Keratinocyte (primary cell): ENCODE data around the gene TOX4. TPM values are rescaled to one million over a fixed set of nuclear protein-coding genes. Genes with fewer than 3 reads are reported as not detected.

Experiments
- DNase-seq: peaks from one replicate; pipeline ENCODE4 v3.0.0-alpha.2; 2011; ENCODE audit warnings: low read depth, missing footprints, low spot score
- FAIRE-seq: peaks from 2 replicates; lab custom pipeline; 2011; peaks lifted over from hg19 to GRCh38; lab: Jason Lieb, UNC
- H2AFZ ChIP-seq: 2 replicates; pipeline ENCODE4 v1.6.0; 2012; ENCODE audit warnings: low read length, control low read depth, inconsistent platforms; ENCODE audit not compliant: control insufficient read depth
- H3K27ac ChIP-seq: 2 replicates; pipeline ENCODE4 v1.5.1; 2011; ENCODE audit warnings: low read length; ENCODE audit not compliant: control insufficient read depth, insufficient read depth
- H3K27me3 ChIP-seq: 3 replicates; pipeline ENCODE4 v1.6.0; 2011; ENCODE audit warnings: low read length; ENCODE audit not compliant: control insufficient read depth, insufficient read depth; ENCODE audit errors: extremely low read depth
- H3K36me3 ChIP-seq, 2 experiments: 2 replicates in 1 of 2; 3 replicates in 1 of 2; pipeline ENCODE4 v1.5.1; 2011; ENCODE audit warnings: low read length in 2 of 2, mild to moderate bottlenecking in 1 of 2; ENCODE audit not compliant: control insufficient read depth in 2 of 2, insufficient read depth in 2 of 2; ENCODE audit errors: extremely low read depth in 1 of 2
- H3K4me1 ChIP-seq: 3 replicates; pipeline ENCODE4 v1.5.1; 2011; ENCODE audit warnings: low read length; ENCODE audit not compliant: control insufficient read depth, insufficient read depth; ENCODE audit errors: extremely low read depth
- H3K4me2 ChIP-seq: 3 replicates; pipeline ENCODE4 v1.6.0; 2011; ENCODE audit warnings: low read depth, low read length; ENCODE audit not compliant: control insufficient read depth, insufficient read depth; ENCODE audit errors: extremely low read depth
- H3K4me3 ChIP-seq, 3 experiments: fragments of 200-600 bp in 1 of 3; sonication (generic) in 1 of 3; 2 replicates in 2 of 3; 3 replicates in 1 of 3; pipeline ENCODE4 v1.5.1; 2011 to 2016; ENCODE audit warnings: low read length in 3 of 3, mild to moderate bottlenecking in 3 of 3, control low read depth in 2 of 3, inconsistent platforms in 1 of 3, low read depth in 1 of 3, mixed read lengths in 1 of 3, mixed run types in 1 of 3, moderate library complexity in 1 of 3; ENCODE audit not compliant: control insufficient read depth in 2 of 3, insufficient read depth in 2 of 3; ENCODE audit errors: extremely low read depth in 1 of 3
- H3K79me2 ChIP-seq: 2 replicates; pipeline ENCODE4 v1.6.0; 2012; ENCODE audit warnings: low read length; ENCODE audit not compliant: control insufficient read depth, insufficient read depth
- H3K9ac ChIP-seq: 3 replicates; pipeline ENCODE4 v1.6.0; 2011; ENCODE audit warnings: low read length; ENCODE audit not compliant: control insufficient read depth, insufficient read depth; ENCODE audit errors: extremely low read depth
- H3K9me1 ChIP-seq: 3 replicates; pipeline ENCODE4 v1.6.0; 2011; ENCODE audit warnings: low read length; ENCODE audit not compliant: control insufficient read depth, insufficient read depth; ENCODE audit errors: extremely low read depth
- H3K9me3 ChIP-seq: 2 replicates; pipeline ENCODE4 v1.5.1; 2012; ENCODE audit warnings: low read depth, low read length; ENCODE audit not compliant: control insufficient read depth
- H4K20me1 ChIP-seq: 3 replicates; pipeline ENCODE4 v1.6.0; 2011; ENCODE audit warnings: low read length; ENCODE audit not compliant: control insufficient read depth, insufficient read depth; ENCODE audit errors: extremely low read depth
- EZH2 ChIP-seq: IDR thresholded peaks from one replicate; pipeline ENCODE4 v1.6.1; 2012; ENCODE audit warnings: inconsistent platforms, mild to moderate bottlenecking, low read length, moderate library complexity
- dilution Hi-C: fragments of 300-500 bp; cut with MboI; formaldehyde crosslinking; loops from one replicate; pipeline ENCODE4 v1.7.0; 2020; ENCODE audit warnings: low sequenced_read_pairs; ENCODE audit not compliant: extremely low pct_ligation_motif_present
- polyA plus RNA-seq, 5 experiments: library from polyadenylated mRNA; depleted of rRNA in 3 of 5; stranded (reverse) in 3 of 5; stranded (forward) in 1 of 5; unstranded in 1 of 5; fragments of >200 nt; gene quantifications; 1 replicate in 1 of 5; 2 replicates in 3 of 5; 3 replicates in 1 of 5; pipeline versions ENCODE4 v1.2.1 to v1.2.3, GENCODE V29; 2011 to 2012; ENCODE audit warnings: missing spikeins in 2 of 5, low read depth in 1 of 5, low replicate concordance in 1 of 5
- TF ChIP-seq, protein P1 (sequence below), 3 experiments: IDR thresholded peaks in 1 of 3; conservative IDR thresholded peaks in 1 of 3; optimal IDR thresholded peaks in 1 of 3; 2 replicates in 2 of 3; 3 replicates in 1 of 3; pipeline versions ENCODE3 to v1.5.1; 2011; ENCODE audit warnings: low read length in 3 of 3, mild to moderate bottlenecking in 3 of 3, moderate library complexity in 2 of 3, control low read depth in 1 of 3, inconsistent platforms in 1 of 3; ENCODE audit not compliant: insufficient read depth in 2 of 3; ENCODE audit errors: extremely low read depth in 1 of 3

Gene TOX4
- polyA plus RNA-seq, 1 donor (not counting 4 experiments of a cell fraction or from before 2014, with no cell fraction given) = 85.4 TPM

- no peak overlapping the region for H3K27ac ChIP-seq
- DNase-seq (no peak), FAIRE-seq (no peak)
- H3K79me2 ChIP-seq = no peaks in the 10 kb centered on the region
- no peak overlapping the region for H3K9ac ChIP-seq
- dilution Hi-C loops = no loop called here
- H3K4me1 ChIP-seq = no peaks in the 10 kb centered on the region
- H3K9me1 ChIP-seq = no peaks in the 10 kb centered on the region
- H3K9me3 ChIP-seq = no peaks in the 10 kb centered on the region
- no peaks in the 10 kb centered on the region for H4K20me1 ChIP-seq
- H3K4me3 ChIP-seq = no peak overlapping the region
- H3K27me3 ChIP-seq = no peaks in the 10 kb centered on the region
- H2AFZ ChIP-seq = no peak overlapping the region
- no peak overlapping the region for H3K4me2 ChIP-seq
- H3K36me3 ChIP-seq = peaks cover 13 to 30% of the 10 kb centered on the region in 2 experiments
- TF ChIP-seq EZH2 = no peak
- TF ChIP-seq, protein P1, sequence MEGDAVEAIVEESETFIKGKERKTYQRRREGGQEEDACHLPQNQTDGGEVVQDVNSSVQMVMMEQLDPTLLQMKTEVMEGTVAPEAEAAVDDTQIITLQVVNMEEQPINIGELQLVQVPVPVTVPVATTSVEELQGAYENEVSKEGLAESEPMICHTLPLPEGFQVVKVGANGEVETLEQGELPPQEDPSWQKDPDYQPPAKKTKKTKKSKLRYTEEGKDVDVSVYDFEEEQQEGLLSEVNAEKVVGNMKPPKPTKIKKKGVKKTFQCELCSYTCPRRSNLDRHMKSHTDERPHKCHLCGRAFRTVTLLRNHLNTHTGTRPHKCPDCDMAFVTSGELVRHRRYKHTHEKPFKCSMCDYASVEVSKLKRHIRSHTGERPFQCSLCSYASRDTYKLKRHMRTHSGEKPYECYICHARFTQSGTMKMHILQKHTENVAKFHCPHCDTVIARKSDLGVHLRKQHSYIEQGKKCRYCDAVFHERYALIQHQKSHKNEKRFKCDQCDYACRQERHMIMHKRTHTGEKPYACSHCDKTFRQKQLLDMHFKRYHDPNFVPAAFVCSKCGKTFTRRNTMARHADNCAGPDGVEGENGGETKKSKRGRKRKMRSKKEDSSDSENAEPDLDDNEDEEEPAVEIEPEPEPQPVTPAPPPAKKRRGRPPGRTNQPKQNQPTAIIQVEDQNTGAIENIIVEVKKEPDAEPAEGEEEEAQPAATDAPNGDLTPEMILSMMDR (optimal IDR thresholded peaks at IDR 0.05 in 1 of 3, IDR thresholded peaks at IDR 0.05 in 1 of 3, conservative IDR thresholded peaks at IDR 0.05 in 1 of 3; ENCODE audit: extremely low read depth in 1 of 3, insufficient read depth in 2 of 3, low read length in 3 of 3) = no peak
Measured at GRCh38 chr14:21494902-21495762, 18.1 kb downstream of the TOX4 start.

- no peak overlapping the region for H3K9ac ChIP-seq
- no peaks in the 10 kb centered on the region for H3K9me1 ChIP-seq
- no peaks in the 10 kb centered on the region for H3K79me2 ChIP-seq
- H2AFZ ChIP-seq = no peak overlapping the region
- H3K4me3 ChIP-seq = no peak overlapping the region
- no peaks in the 10 kb centered on the region for H4K20me1 ChIP-seq
- H3K36me3 ChIP-seq = peaks cover 20 to 36% of the 10 kb centered on the region in 2 experiments
- dilution Hi-C loops = no loop called here
- H3K27me3 ChIP-seq = no peaks in the 10 kb centered on the region
- no peak overlapping the region for H3K27ac ChIP-seq
- no peak overlapping the region for H3K4me2 ChIP-seq
- no peaks in the 10 kb centered on the region for H3K4me1 ChIP-seq
- FAIRE-seq = no peak
- H3K9me3 ChIP-seq = no peaks in the 10 kb centered on the region
- TF ChIP-seq EZH2 = no peak
- no peak for DNase-seq
Measured at GRCh38 chr14:21496453-21496852, 19.5 kb downstream of the TOX4 start.
